HepG2 (cell line): ENCODE data around the gene CST4. TPM values are rescaled to one million over a fixed set of nuclear protein-coding genes. Genes with fewer than 3 reads are reported as not detected.
A peak's percentile ranks its signal among the peaks of the same experiment; 100 is the strongest.

Source experiments
- CENPT ChIP-seq: sonication (generic); formaldehyde crosslinking; IDR thresholded peaks from 2 replicates; pipeline ENCODE4 v1.8.0; 2022; ENCODE audit warnings: low read depth, mild to moderate bottlenecking, moderate library complexity, missing genetic modification reagents
- CREB3 ChIP-seq: sonication (generic); formaldehyde crosslinking; IDR thresholded peaks from 2 replicates; pipeline ENCODE4 v1.5.0; 2020; ENCODE audit warnings: missing genetic modification reagents
- DMAP1 ChIP-seq: IDR thresholded peaks from 2 replicates; pipeline ENCODE4 v1.6.1; 2016
- GPN1 ChIP-seq: sonication (generic); formaldehyde crosslinking; IDR thresholded peaks from 2 replicates; pipeline ENCODE4 v1.5.1; 2020; ENCODE audit warnings: missing genetic modification reagents, borderline replicate concordance
- KDM2A ChIP-seq: sonication (generic); formaldehyde crosslinking; IDR thresholded peaks from 2 replicates; pipeline ENCODE4 v1.4.0; 2020; ENCODE audit warnings: low read depth, missing genetic modification reagents, borderline replicate concordance
- MED8 ChIP-seq: sonication (generic); formaldehyde crosslinking; IDR thresholded peaks from 2 replicates; pipeline ENCODE4 v1.8.1; 2023; ENCODE audit warnings: mild to moderate bottlenecking, missing genetic modification reagents; ENCODE audit not compliant: insufficient replicate concordance
- NCOA2 ChIP-seq: sonication (generic); formaldehyde crosslinking; IDR thresholded peaks from 2 replicates; pipeline ENCODE4 v1.8.0; 2022; ENCODE audit warnings: inconsistent platforms
- PHF21A ChIP-seq: sonication (generic); formaldehyde crosslinking; IDR thresholded peaks from 2 replicates; pipeline ENCODE4 v1.5.0; 2020; ENCODE audit warnings: mild to moderate bottlenecking, missing genetic modification reagents
- PRDM10 ChIP-seq: sonication (generic); formaldehyde crosslinking; IDR thresholded peaks from 2 replicates; pipeline ENCODE4 v1.4.0; 2020; ENCODE audit warnings: low read depth, missing genetic modification reagents
- RELA ChIP-seq: sonication (generic); formaldehyde crosslinking; IDR thresholded peaks from 2 replicates; pipeline ENCODE4 v1.4.0; 2020; ENCODE audit warnings: missing genetic modification reagents
- SCMH1 ChIP-seq: sonication (generic); formaldehyde crosslinking; IDR thresholded peaks from 2 replicates; pipeline ENCODE4 v1.9.0; 2021; ENCODE audit warnings: missing genetic modification reagents, mild to moderate bottlenecking, borderline replicate concordance
- SETDB1 ChIP-seq: sonication (generic); formaldehyde crosslinking; IDR thresholded peaks from 2 replicates; pipeline ENCODE4 v1.5.1; 2020; ENCODE audit warnings: missing genetic modification reagents, mild to moderate bottlenecking, borderline replicate concordance
- TCF12 ChIP-seq, 2 experiments: fragments of 450-650 bp in 1 of 2; sonication (generic) in 1 of 2; formaldehyde crosslinking in 1 of 2; IDR thresholded peaks; 2 replicates each; pipeline versions ENCODE4 v1.6.1 to v1.8.0; 2017 to 2022; ENCODE audit warnings: antibody characterized with exemption in 1 of 2, mild to moderate bottlenecking in 1 of 2, missing genetic modification reagents in 1 of 2, moderate library complexity in 1 of 2
- U2AF2 ChIP-seq: fragments of 200-400 bp; formaldehyde crosslinking; IDR thresholded peaks from 2 replicates; pipeline ENCODE4 v1.6.1; 2017; ENCODE audit warnings: low read depth, mild to moderate bottlenecking, low read length
- ZBTB37 ChIP-seq: sonication (generic); formaldehyde crosslinking; IDR thresholded peaks from 2 replicates; pipeline ENCODE4 v1.4.0; 2020; ENCODE audit warnings: mild to moderate bottlenecking, missing genetic modification reagents
- ZFP41 ChIP-seq: sonication (generic); formaldehyde crosslinking; IDR thresholded peaks from 2 replicates; pipeline ENCODE4 v1.4.0; 2020; ENCODE audit warnings: mild to moderate bottlenecking, missing genetic modification reagents, borderline replicate concordance
- ZNF687 ChIP-seq: sonication (generic); formaldehyde crosslinking; IDR thresholded peaks from 2 replicates; pipeline ENCODE4 v1.5.1; 2020; ENCODE audit warnings: mild to moderate bottlenecking, missing genetic modification reagents, moderate library complexity
- ZZZ3 ChIP-seq: sonication (generic); formaldehyde crosslinking; IDR thresholded peaks from 2 replicates; pipeline ENCODE4 v1.4.0; 2020; ENCODE audit warnings: missing genetic modification reagents, mild to moderate bottlenecking, borderline replicate concordance
- polyA plus RNA-seq, 8 experiments: library from polyadenylated mRNA; depleted of rRNA in 3 of 8; stranded (reverse) in 7 of 8; unstranded in 1 of 8; fragments of >200 nt; fragmentation: Illumina TruSeq in 4 of 8; extraction: Trizol in 4 of 8; gene quantifications; 2 replicates each; pipeline versions ENCODE4 v1.2.1 to v1.2.3, GENCODE V29; 2011 to 2016; ENCODE audit warnings: low read depth in 4 of 8, missing spikeins in 1 of 8, mixed read lengths in 1 of 8; ENCODE audit not compliant: insufficient read depth in 1 of 8
- total RNA-seq, 5 experiments: library from RNA; depleted of rRNA; stranded (reverse); fragments of >200 nt; fragmentation: Illumina TruSeq; extraction: Trizol; gene quantifications; 2 replicates each; pipeline ENCODE4 v1.2.3, GENCODE V29; 2016; ENCODE audit warnings: low read depth in 1 of 5

Gene CST4
- total and polyA plus RNA-seq, 2 of the 13 experiments (the other 11 are each of a cell fraction or from before 2014, with no cell fraction given): not detected

GRCh38 chr20:23658989-23659609, 29.7 kb downstream of the CST4 start (continued):
- TF ChIP-seq ZNF687 (CRISPR knock-in tag) (no peak), RELA (CRISPR knock-in tag) (no peak), SETDB1 (CRISPR knock-in tag) (no peak), TCF12 (IDR thresholded peaks at IDR 0.05) (no peak), TCF12 (CRISPR knock-in tag; IDR thresholded peaks at IDR 0.05) (no peak), U2AF2 (no peak), GPN1 (no peak), PRDM10 (CRISPR knock-in tag) (no peak), CENPT (no peak), SCMH1 (CRISPR knock-in tag) (no peak), DMAP1 (no peak), CREB3 (CRISPR knock-in tag) (no peak), PHF21A (CRISPR knock-in tag) (peak; percentile 79), MED8 (CRISPR knock-in tag) (peak; percentile 72), ZZZ3 (CRISPR knock-in tag) (0 out of 2 replicates have a peak, but pooled peaks have one; percentile 26), ZFP41 (CRISPR knock-in tag) (no peak), KDM2A (CRISPR knock-in tag) (no peak), ZBTB37 (CRISPR knock-in tag) (no peak), NCOA2 (CRISPR knock-in tag) (peak; percentile 72; the same call in 1 of the 2 replicates)
